ENCODE results near the gene RGS5. TPM values are rescaled to one million over a fixed set of nuclear protein-coding genes. Genes with fewer than 3 reads are reported as not detected.

RGS5 gene
- total RNA-seq, 1 donor = 2.2 TPM

DNA sequence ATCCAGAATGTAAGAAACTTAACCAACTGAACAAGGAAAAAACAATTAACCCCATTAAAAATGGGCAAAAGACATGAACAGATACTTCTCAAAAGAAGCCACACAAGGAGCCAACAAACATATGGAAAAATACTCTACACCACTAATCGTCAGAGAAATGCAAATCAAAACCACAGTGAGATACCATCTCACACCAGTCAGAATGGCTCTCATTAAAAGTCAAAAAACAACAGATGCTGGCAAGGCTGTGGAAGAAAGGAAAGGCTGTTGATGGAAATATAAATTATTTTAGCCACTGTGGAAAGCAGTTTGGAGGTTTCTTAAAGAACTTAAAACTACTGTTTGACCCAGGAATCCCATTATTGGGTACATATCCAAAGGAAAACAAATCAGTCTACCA lies 82.3 kb downstream of the RGS5 start:
- no peak for DNase-seq (ENCODE audit: low read depth)
- TF ChIP-seq, protein P1, sequence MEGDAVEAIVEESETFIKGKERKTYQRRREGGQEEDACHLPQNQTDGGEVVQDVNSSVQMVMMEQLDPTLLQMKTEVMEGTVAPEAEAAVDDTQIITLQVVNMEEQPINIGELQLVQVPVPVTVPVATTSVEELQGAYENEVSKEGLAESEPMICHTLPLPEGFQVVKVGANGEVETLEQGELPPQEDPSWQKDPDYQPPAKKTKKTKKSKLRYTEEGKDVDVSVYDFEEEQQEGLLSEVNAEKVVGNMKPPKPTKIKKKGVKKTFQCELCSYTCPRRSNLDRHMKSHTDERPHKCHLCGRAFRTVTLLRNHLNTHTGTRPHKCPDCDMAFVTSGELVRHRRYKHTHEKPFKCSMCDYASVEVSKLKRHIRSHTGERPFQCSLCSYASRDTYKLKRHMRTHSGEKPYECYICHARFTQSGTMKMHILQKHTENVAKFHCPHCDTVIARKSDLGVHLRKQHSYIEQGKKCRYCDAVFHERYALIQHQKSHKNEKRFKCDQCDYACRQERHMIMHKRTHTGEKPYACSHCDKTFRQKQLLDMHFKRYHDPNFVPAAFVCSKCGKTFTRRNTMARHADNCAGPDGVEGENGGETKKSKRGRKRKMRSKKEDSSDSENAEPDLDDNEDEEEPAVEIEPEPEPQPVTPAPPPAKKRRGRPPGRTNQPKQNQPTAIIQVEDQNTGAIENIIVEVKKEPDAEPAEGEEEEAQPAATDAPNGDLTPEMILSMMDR (IDR thresholded peaks at IDR 0.05; ENCODE audit: insufficient read depth, low read depth, low read length) = no peak
- no peak overlapping the region for H3K4me3 ChIP-seq (ENCODE audit: low read depth, low read length)

DNA sequence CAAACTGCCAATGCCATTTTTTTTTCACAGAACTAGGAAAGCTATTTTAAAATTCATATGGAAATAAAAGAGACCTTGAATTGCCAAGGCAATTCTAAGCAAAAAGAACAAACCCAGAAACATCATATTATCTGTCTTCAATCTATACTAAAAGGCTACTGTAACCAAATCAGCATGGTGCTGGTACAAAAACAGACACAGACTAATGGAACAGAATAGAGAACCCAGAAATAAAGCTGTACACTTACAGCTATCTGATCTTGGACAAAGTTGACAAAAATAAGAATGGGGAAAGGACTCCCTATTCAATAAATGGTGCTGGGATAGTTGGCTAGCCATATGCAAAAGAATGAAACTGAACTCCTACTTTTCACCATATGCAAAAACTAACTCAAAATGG lies 83.0 kb downstream of the RGS5 start:
- DNase-seq (ENCODE audit: low read depth) = no peak
- TF ChIP-seq, protein P1 (IDR thresholded peaks at IDR 0.05; ENCODE audit: insufficient read depth, low read depth, low read length) = no peak

DNA sequence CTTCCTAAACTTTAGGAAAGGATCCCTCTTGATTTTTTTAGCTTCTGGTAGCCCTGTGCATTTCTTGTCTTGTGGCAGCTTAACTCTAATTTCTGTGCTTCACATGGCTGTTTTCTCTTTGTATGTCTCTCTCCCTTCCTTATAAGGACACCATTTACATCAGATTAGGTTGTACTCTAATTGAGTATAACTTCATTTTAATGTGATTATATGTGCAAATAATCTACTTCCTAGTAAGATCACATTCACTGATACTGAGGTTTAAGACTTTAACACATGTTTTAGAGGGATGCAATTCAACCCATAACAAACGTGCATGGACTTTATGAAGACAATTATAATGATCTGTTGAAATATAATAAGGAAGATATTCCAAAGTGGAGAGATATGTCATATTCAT lies 86.8 kb downstream of the RGS5 start:
- DNase-seq (ENCODE audit: low read depth) = no peak
- TF ChIP-seq, protein P1 (IDR thresholded peaks at IDR 0.05; ENCODE audit: insufficient read depth, low read depth, low read length) = no peak
- no peak overlapping the region for H3K4me3 ChIP-seq (ENCODE audit: low read depth, low read length)

More for the DNA sequence above, 83.0 kb downstream of the RGS5 start:
- H3K4me3 ChIP-seq (ENCODE audit: low read depth, low read length) = no peak overlapping the region

DNA sequence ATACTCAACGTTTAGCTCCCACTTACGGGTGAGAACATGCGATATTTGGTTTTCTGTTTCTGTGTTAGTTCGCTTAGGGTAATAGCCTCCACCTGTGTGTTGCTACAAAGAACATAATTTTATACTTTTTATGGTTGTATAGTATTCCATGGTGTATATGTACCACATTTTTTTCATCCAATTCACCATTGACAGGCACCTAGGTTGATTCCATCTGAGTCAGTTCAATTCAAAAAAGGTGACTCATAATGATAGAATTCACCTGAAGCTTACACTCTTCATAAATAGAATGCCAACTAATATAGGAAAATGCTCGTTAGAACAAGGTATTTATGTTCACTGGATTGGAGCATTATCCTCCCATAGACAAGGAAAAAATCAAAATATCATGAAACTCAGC lies 95.1 kb downstream of the RGS5 start:
- no peak overlapping the region for H3K4me3 ChIP-seq (ENCODE audit: low read depth, low read length)
- DNase-seq (ENCODE audit: low read depth) = no peak
- TF ChIP-seq, protein P1 (IDR thresholded peaks at IDR 0.05; ENCODE audit: insufficient read depth, low read depth, low read length) = no peak

DNA sequence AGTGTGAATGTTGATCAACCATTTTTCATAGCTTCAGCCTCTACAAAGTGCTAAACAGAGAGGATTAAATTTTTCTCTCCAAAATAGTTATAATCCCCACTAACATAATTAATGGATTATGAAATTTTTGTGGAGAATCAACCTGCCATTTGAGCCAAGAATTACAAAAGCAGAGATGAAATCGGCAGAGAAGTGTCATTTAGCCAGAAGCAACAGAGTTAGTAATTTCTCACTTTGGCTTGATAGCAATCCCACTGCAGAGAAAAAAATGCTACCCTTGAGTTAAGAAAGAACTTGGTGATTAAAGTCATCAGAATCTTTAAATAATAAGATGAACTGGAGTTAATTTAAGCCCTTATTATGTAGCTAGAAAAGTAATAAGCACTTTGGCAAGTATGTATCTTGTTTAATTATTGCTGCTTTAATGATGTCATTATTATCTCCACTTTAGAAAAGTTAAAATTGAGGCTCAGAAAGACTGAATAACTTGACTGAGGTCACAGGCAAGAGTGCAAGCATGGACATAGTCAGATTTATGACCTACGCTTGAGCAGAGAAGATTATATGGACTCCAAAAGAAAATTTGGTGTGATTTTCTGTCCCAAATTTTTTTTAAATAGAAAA lies 96.2 kb downstream of the RGS5 start:
- DNase-seq (ENCODE audit: low read depth) = no peak

DNA sequence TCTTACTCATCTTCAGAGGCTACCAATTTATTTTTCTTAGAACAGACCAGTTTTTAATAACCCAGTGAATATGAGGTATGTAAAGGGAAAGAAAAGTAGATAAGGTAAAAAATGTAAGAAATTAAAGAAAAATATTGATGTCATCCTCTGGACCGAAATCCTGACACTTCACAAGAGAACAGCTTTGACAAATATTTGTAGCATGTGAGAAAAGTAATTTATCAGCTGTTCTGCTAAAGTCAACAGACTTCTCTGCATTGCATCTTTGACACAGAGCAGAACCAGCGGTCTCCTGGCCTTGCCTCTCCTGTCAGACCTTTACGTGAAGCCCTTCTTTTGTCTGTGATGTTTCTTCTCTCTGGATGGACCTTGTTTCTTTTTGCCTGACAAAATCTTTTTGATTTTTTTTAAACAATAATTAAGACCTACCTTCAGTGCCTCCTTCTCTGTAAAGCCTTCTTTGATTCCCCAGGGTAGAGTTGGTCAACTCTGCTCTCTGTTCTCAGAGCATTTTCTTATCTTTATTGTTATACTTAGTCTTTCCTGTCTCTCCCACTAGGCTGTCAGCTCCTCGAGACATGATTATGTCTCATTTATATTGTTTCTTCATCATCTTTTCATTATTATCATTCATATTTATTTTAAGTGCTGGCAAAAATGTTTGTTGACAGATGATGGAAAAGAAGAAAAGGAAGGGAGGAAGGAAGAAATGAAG lies 98.2 kb downstream of the RGS5 start:
- TF ChIP-seq, protein P1 (IDR thresholded peaks at IDR 0.05; ENCODE audit: insufficient read depth, low read depth, low read length) = no peak
- no peak for DNase-seq (ENCODE audit: low read depth)
- H3K4me3 ChIP-seq (ENCODE audit: low read depth, low read length) = no peak overlapping the region

More for the DNA sequence above, 96.2 kb downstream of the RGS5 start:
- TF ChIP-seq, protein P1 (IDR thresholded peaks at IDR 0.05; ENCODE audit: insufficient read depth, low read depth, low read length) = no peak
- no peak overlapping the region for H3K4me3 ChIP-seq (ENCODE audit: low read depth, low read length)

All from fibroblast of villous mesenchyme (primary cell).